ENCODE measurements around the gene EFHD2.
"Not testable (repeated sequence)": the region's sequence is repeated elsewhere in the genome, so short reads cannot be mapped to it uniquely, and the experiment has no call there.

EFHD2 gene

GRCh38 chr1:15422871-15423270, 13.2 kb downstream of the EFHD2 start:
- H3K27me3 ChIP-seq (ENCODE audit: control insufficient read depth in 5 of 5, insufficient read depth in 4 of 5, low read length in 5 of 5), result no peaks in the 10 kb centered on the region
- H3K36me3 ChIP-seq (ENCODE audit: control insufficient read depth in 5 of 5, insufficient read depth in 5 of 5, low read length in 5 of 5), result peaks cover 0 to 32% (median 22%) of the 10 kb centered on the region in 5 donors
- no peak overlapping the region for H3K9ac ChIP-seq (ENCODE audit: low read length in 5 of 5)
- H3K9me3 ChIP-seq (ENCODE audit: control insufficient read depth in 5 of 5, low read length in 5 of 5), result no peaks in the 10 kb centered on the region
- H3K4me3 ChIP-seq (ENCODE audit: low read depth in 1 of 5, low read length in 5 of 5), result no peak overlapping the region
- peaks cover 4 to 27% (median 19%) of the 10 kb centered on the region in 5 donors for H3K4me1 ChIP-seq (ENCODE audit: control insufficient read depth in 5 of 5, insufficient read depth in 5 of 5, low read length in 5 of 5)
- H3K27ac ChIP-seq (ENCODE audit: low read depth, low read length), result no peak overlapping the region

- Histone ChIP-seq H3K9me3 (ENCODE audit: control insufficient read depth in 5 of 5, low read length in 5 of 5) (no peaks in the 10 kb centered on the region), H3K9ac (ENCODE audit: low read length in 5 of 5) (no peak overlapping the region), H3K36me3 (ENCODE audit: control insufficient read depth in 5 of 5, insufficient read depth in 5 of 5, low read length in 5 of 5) (peaks cover 0 to 38% (median 24%) of the 10 kb centered on the region in 5 donors), H3K27ac (ENCODE audit: low read depth, low read length) (no peak overlapping the region), H3K4me1 (ENCODE audit: control insufficient read depth in 5 of 5, insufficient read depth in 5 of 5, low read length in 5 of 5) (peaks cover 4 to 27% (median 19%) of the 10 kb centered on the region in 5 donors), H3K27me3 (ENCODE audit: control insufficient read depth in 5 of 5, insufficient read depth in 4 of 5, low read length in 5 of 5) (no peaks in the 10 kb centered on the region), H3K4me3 (ENCODE audit: low read depth in 1 of 5, low read length in 5 of 5) (no peak overlapping the region)
These were observed 13.8 kb downstream of the EFHD2 start for GRCh38 chr1:15423355-15424077.

GRCh38 chr1:15424146-15424667, 14.5 kb downstream of the EFHD2 start:
- H3K27ac ChIP-seq (ENCODE audit: low read depth, low read length), result no peak overlapping the region
- peaks cover 2 to 20% (median 12%) of the 10 kb centered on the region in 5 donors for H3K4me1 ChIP-seq (ENCODE audit: control insufficient read depth in 5 of 5, insufficient read depth in 5 of 5, low read length in 5 of 5)

GRCh38 chr1:15424981-15425380, 15.3 kb downstream of the EFHD2 start:
- Histone ChIP-seq H3K4me1 (ENCODE audit: control insufficient read depth in 5 of 5, insufficient read depth in 5 of 5, low read length in 5 of 5) (peaks cover 2 to 13% (median 11%) of the 10 kb centered on the region in 5 donors), H3K9me3 (ENCODE audit: control insufficient read depth in 5 of 5, low read length in 5 of 5) (no peaks in the 10 kb centered on the region), H3K27me3 (ENCODE audit: control insufficient read depth in 5 of 5, insufficient read depth in 4 of 5, low read length in 5 of 5) (no peaks in the 10 kb centered on the region), H3K36me3 (ENCODE audit: control insufficient read depth in 5 of 5, insufficient read depth in 5 of 5, low read length in 5 of 5) (peaks cover 0 to 52% (median 28%) of the 10 kb centered on the region in 5 donors), H3K9ac (ENCODE audit: low read length in 5 of 5) (no peak overlapping the region), H3K4me3 (ENCODE audit: low read depth in 1 of 5, low read length in 5 of 5) (no peak overlapping the region), H3K27ac (ENCODE audit: low read depth, low read length) (no peak overlapping the region)

More at GRCh38 chr1:15424146-15424667, 14.5 kb downstream of the EFHD2 start:
- H3K9me3 ChIP-seq (ENCODE audit: control insufficient read depth in 5 of 5, low read length in 5 of 5), result no peaks in the 10 kb centered on the region
- H3K4me3 ChIP-seq (ENCODE audit: low read depth in 1 of 5, low read length in 5 of 5), result no peak overlapping the region
- no peak overlapping the region for H3K9ac ChIP-seq (ENCODE audit: low read length in 5 of 5)
- H3K36me3 ChIP-seq (ENCODE audit: control insufficient read depth in 5 of 5, insufficient read depth in 5 of 5, low read length in 5 of 5), result peaks cover 0 to 45% (median 24%) of the 10 kb centered on the region in 5 donors
- H3K27me3 ChIP-seq (ENCODE audit: control insufficient read depth in 5 of 5, insufficient read depth in 4 of 5, low read length in 5 of 5), result no peaks in the 10 kb centered on the region

GRCh38 chr1:15425521-15425920, 15.8 kb downstream of the EFHD2 start:
- no peak overlapping the region for H3K4me3 ChIP-seq (ENCODE audit: low read depth in 1 of 5, low read length in 5 of 5)
- H3K9ac ChIP-seq (ENCODE audit: low read length in 5 of 5), result no peak overlapping the region
- H3K27me3 ChIP-seq (ENCODE audit: control insufficient read depth in 5 of 5, insufficient read depth in 4 of 5, low read length in 5 of 5), result no peaks in the 10 kb centered on the region
- H3K9me3 ChIP-seq (ENCODE audit: control insufficient read depth in 5 of 5, low read length in 5 of 5), result no peaks in the 10 kb centered on the region
- peaks cover 2 to 12% (median 11%) of the 10 kb centered on the region in 5 donors for H3K4me1 ChIP-seq (ENCODE audit: control insufficient read depth in 5 of 5, insufficient read depth in 5 of 5, low read length in 5 of 5)
- no peak overlapping the region for H3K27ac ChIP-seq (ENCODE audit: low read depth, low read length)
- H3K36me3 ChIP-seq (ENCODE audit: control insufficient read depth in 5 of 5, insufficient read depth in 5 of 5, low read length in 5 of 5), result peaks cover 0 to 55% (median 28%) of the 10 kb centered on the region in 5 donors

GRCh38 chr1:15425958-15426357, 16.3 kb downstream of the EFHD2 start:
- Histone ChIP-seq H3K9ac (ENCODE audit: low read length in 5 of 5) (no peak overlapping the region), H3K4me3 (ENCODE audit: low read depth in 1 of 5, low read length in 5 of 5) (no peak overlapping the region), H3K27ac (ENCODE audit: low read depth, low read length) (no peak overlapping the region), H3K27me3 (ENCODE audit: control insufficient read depth in 5 of 5, insufficient read depth in 4 of 5, low read length in 5 of 5) (no peaks in the 10 kb centered on the region), H3K36me3 (ENCODE audit: control insufficient read depth in 5 of 5, insufficient read depth in 5 of 5, low read length in 5 of 5) (peaks cover 0 to 57% (median 31%) of the 10 kb centered on the region in 5 donors), H3K9me3 (ENCODE audit: control insufficient read depth in 5 of 5, low read length in 5 of 5) (no peaks in the 10 kb centered on the region), H3K4me1 (ENCODE audit: control insufficient read depth in 5 of 5, insufficient read depth in 5 of 5, low read length in 5 of 5) (peaks cover 2 to 11% (median 9%) of the 10 kb centered on the region in 5 donors)

GRCh38 chr1:15426492-15427279, 17.0 kb downstream of the EFHD2 start:
- peaks cover 0 to 59% (median 32%) of the 10 kb centered on the region in 5 donors for H3K36me3 ChIP-seq (ENCODE audit: control insufficient read depth in 5 of 5, insufficient read depth in 5 of 5, low read length in 5 of 5)
- no peak overlapping the region for H3K4me3 ChIP-seq (ENCODE audit: low read depth in 1 of 5, low read length in 5 of 5)
- no peaks in the 10 kb centered on the region for H3K27me3 ChIP-seq (ENCODE audit: control insufficient read depth in 5 of 5, insufficient read depth in 4 of 5, low read length in 5 of 5)
- no peak overlapping the region for H3K27ac ChIP-seq (ENCODE audit: low read depth, low read length)
- H3K9me3 ChIP-seq (ENCODE audit: control insufficient read depth in 5 of 5, low read length in 5 of 5), result no peaks in the 10 kb centered on the region
- H3K4me1 ChIP-seq (ENCODE audit: control insufficient read depth in 5 of 5, insufficient read depth in 5 of 5, low read length in 5 of 5), result peaks cover 0 to 7% (median 2%) of the 10 kb centered on the region in 5 donors
- no peak overlapping the region for H3K9ac ChIP-seq (ENCODE audit: low read length in 5 of 5)

- no peak overlapping the region for H3K4me3 ChIP-seq (ENCODE audit: low read depth in 1 of 5, low read length in 5 of 5)
- H3K36me3 ChIP-seq (ENCODE audit: control insufficient read depth in 5 of 5, insufficient read depth in 5 of 5, low read length in 5 of 5), result peaks cover 0 to 59% (median 32%) of the 10 kb centered on the region in 5 donors
- H3K9me3 ChIP-seq (ENCODE audit: control insufficient read depth in 5 of 5, low read length in 5 of 5), result no peaks in the 10 kb centered on the region
- H3K9ac ChIP-seq (ENCODE audit: low read length in 5 of 5), result no peak overlapping the region
- H3K27me3 ChIP-seq (ENCODE audit: control insufficient read depth in 5 of 5, insufficient read depth in 4 of 5, low read length in 5 of 5), result no peaks in the 10 kb centered on the region
- H3K27ac ChIP-seq (ENCODE audit: low read depth, low read length), result no peak overlapping the region
- peaks cover 0 to 5% (median 0%) of the 10 kb centered on the region in 5 donors for H3K4me1 ChIP-seq (ENCODE audit: control insufficient read depth in 5 of 5, insufficient read depth in 5 of 5, low read length in 5 of 5)
These were observed 17.6 kb downstream of the EFHD2 start for GRCh38 chr1:15427280-15427666.

- H3K36me3 ChIP-seq (ENCODE audit: control insufficient read depth in 5 of 5, insufficient read depth in 5 of 5, low read length in 5 of 5), result peaks cover 0 to 59% (median 32%) of the 10 kb centered on the region in 5 donors
- not testable (repeated sequence) for H3K27ac ChIP-seq (ENCODE audit: low read depth, low read length); H3K4me1 ChIP-seq (ENCODE audit: control insufficient read depth in 5 of 5, insufficient read depth in 5 of 5, low read length in 5 of 5)
These were observed 18.6 kb downstream of the EFHD2 start for GRCh38 chr1:15428252-15428651.

More at GRCh38 chr1:15428252-15428651, 18.6 kb downstream of the EFHD2 start:
- not testable (repeated sequence) for H3K9me3 ChIP-seq (ENCODE audit: control insufficient read depth in 5 of 5, low read length in 5 of 5); H3K9ac ChIP-seq (ENCODE audit: low read length in 5 of 5); H3K4me3 ChIP-seq (ENCODE audit: low read depth in 1 of 5, low read length in 5 of 5); H3K27me3 ChIP-seq (ENCODE audit: control insufficient read depth in 5 of 5, insufficient read depth in 4 of 5, low read length in 5 of 5)
